Measurements from ENCODE around the gene PABPN1L. TPM values are rescaled to one million over a fixed set of nuclear protein-coding genes. Genes with fewer than 3 reads are reported as not detected.

The PABPN1L gene
- total RNA-seq, 1 experiment from 2014 or later: 0.57 TPM

GRCh38 chr16:88857728-88858339 lies 8.6 kb downstream of the PABPN1L start (continued):
- TF ChIP-seq REST (IDR thresholded peaks at IDR 0.05; ENCODE audit: low read depth) (no peak), SIN3A (IDR thresholded peaks at IDR 0.05; ENCODE audit: low read depth) (no peak), JUND (IDR thresholded peaks at IDR 0.05) (no peak), SP1 (IDR thresholded peaks at IDR 0.05; ENCODE audit: low read depth) (no peak), CBX3 (IDR thresholded peaks at IDR 0.05; ENCODE audit: low read depth) (no peak), ZNF274 (IDR thresholded peaks at IDR 0.05; ENCODE audit: low read depth, low read length) (no peak), ATF3 (IDR thresholded peaks at IDR 0.05) (no peak), ZBTB33 (IDR thresholded peaks at IDR 0.05; ENCODE audit: extremely low read depth, insufficient replicate concordance, low read length) (no peak)

All from HCT116 (cell line).